ENCODE results near the gene ARHGAP19.

- TF ChIP-seq POLR2A (IDR thresholded peaks at IDR 0.05; ENCODE audit: low read length) (no peak), GATA1 (IDR thresholded peaks at IDR 0.05; ENCODE audit: low read depth, low read length) (no peak)
These were observed 110.0 kb downstream of the ARHGAP19 start for GRCh38 chr10:97182288-97182990.
